Esophagus squamous epithelium (tissue), 5 donors: ENCODE measurements around the gene RGS9. TPM values are rescaled to one million over a fixed set of nuclear protein-coding genes. Genes with fewer than 3 reads are reported as not detected.
"Not testable (repeated sequence)": the region's sequence is repeated elsewhere in the genome, so short reads cannot be mapped to it uniquely, and the experiment has no call there.

Source experiments
- DNase-seq: peaks from one replicate; lab custom pipeline; 2025; lab: John Stamatoyannopoulos, UW
- H3K27ac ChIP-seq, 4 donors: fragments of 200-600 bp; sonication (generic); one replicate each; pipeline ENCODE4 v1.5.1; 2016 to 2019; ENCODE audit warnings: mild to moderate bottlenecking in 1 of 4
- H3K27me3 ChIP-seq, 4 donors: fragments of 200-600 bp; sonication (generic); 1 replicate in 3 of 4; 2 replicates in 1 of 4; pipeline versions ENCODE4 v1.5.1 to v1.6.0; 2017 to 2021; ENCODE audit warnings: antibody characterized with exemption in 1 of 4
- H3K36me3 ChIP-seq, 3 donors: fragments of 200-600 bp; sonication (generic); one replicate each; pipeline ENCODE4 v1.5.1; 2016 to 2019
- H3K4me1 ChIP-seq, 3 donors: fragments of 200-600 bp; sonication (generic); one replicate each; pipeline ENCODE4 v1.5.1; 2017 to 2019
- H3K4me3 ChIP-seq, 4 donors: fragments of 200-600 bp; sonication (generic); 1 replicate in 3 of 4; 2 replicates in 1 of 4; pipeline ENCODE4 v1.5.1; 2016 to 2019; ENCODE audit warnings: mild to moderate bottlenecking in 2 of 4, moderate library complexity in 1 of 4
- H3K9me3 ChIP-seq, 3 donors: fragments of 200-600 bp; sonication (generic); one replicate each; pipeline ENCODE4 v1.5.1; 2016 to 2019
- CTCF ChIP-seq, 6 experiments: fragments of 450-650 bp in 4 of 6; fragments of 200-600 bp in 2 of 6; sonication (generic) in 2 of 6; IDR thresholded peaks; one replicate each; pipeline ENCODE4 v1.5.1; 2016 to 2019; ENCODE audit warnings: antibody characterized with exemption in 6 of 6, mild to moderate bottlenecking in 4 of 6, moderate library complexity in 4 of 6
- POLR2A ChIP-seq, 4 donors: fragments of 450-650 bp; IDR thresholded peaks; one replicate each; pipeline ENCODE4 v1.6.1; 2017; ENCODE audit warnings: antibody characterized with exemption in 4 of 4, mild to moderate bottlenecking in 4 of 4, moderate library complexity in 3 of 4
- WGBS, 2 donors: methylation state at CpG; one replicate each; pipeline ENCODE4 v1.1.5; 2018; 5-methylcytosine and 5-hydroxymethylcytosine counted together
- intact Hi-C: fragments of 100-400 bp; cut with DNase I; formaldehyde crosslinking; loops from one replicate; pipeline ENCODE4 v1.15.0; 2022
- total RNA-seq, 4 donors: library from RNA; depleted of rRNA; stranded (reverse); fragments of >200 nt; gene quantifications; one replicate each; pipeline ENCODE4 v1.1.0, GENCODE V29; 2016
- donor health status: DM: yes; HTN: yes; CAD: no.

RGS9 gene
- total RNA-seq, 4 donors from 2014 or later: 0.45 to 8.1 (median 2.9) TPM

- no peaks in the 10 kb centered on the region for H3K27me3 ChIP-seq
- no peaks in the 10 kb centered on the region for H3K36me3 ChIP-seq
- H3K4me1 ChIP-seq: peaks cover 5 to 16% (median 7%) of the 10 kb centered on the region in 3 donors
- DNase-seq: no peak
- H3K4me3 ChIP-seq: no peak overlapping the region
- H3K9me3 ChIP-seq: no peaks in the 10 kb centered on the region
- TF ChIP-seq CTCF (IDR thresholded peaks at IDR 0.05): no peak
- WGBS, 2 donors: 84 to 92% methylated on average over 1 of the region's 1 CpG
- intact Hi-C loops: no loop called here
- no peak overlapping the region for H3K27ac ChIP-seq
Observed at GRCh38 chr17:65095465-65095864, 41.7 kb upstream of the RGS9 start.

- intact Hi-C loops: not testable (repeated sequence)
Observed at GRCh38 chr17:65096382-65096781, 40.8 kb upstream of the RGS9 start.

GRCh38 chr17:65097110-65097509 lies 40.1 kb upstream of the RGS9 start:
- no peak for DNase-seq
- Histone ChIP-seq H3K4me3 (no peak overlapping the region), H3K27me3 (no peaks in the 10 kb centered on the region), H3K36me3 (no peaks in the 10 kb centered on the region), H3K27ac (no peak overlapping the region), H3K4me1 (peaks cover 5 to 27% (median 14%) of the 10 kb centered on the region in 3 donors), H3K9me3 (no peaks in the 10 kb centered on the region)
- intact Hi-C loops: no loop called here
- TF ChIP-seq POLR2A (IDR thresholded peaks at IDR 0.05) (no peak), CTCF (IDR thresholded peaks at IDR 0.05) (no peak)
- 70 to 86% methylated on average over 2 of the region's 2 CpGs for WGBS, 2 donors

More at GRCh38 chr17:65096382-65096781, 40.8 kb upstream of the RGS9 start:
- not testable (repeated sequence) for H3K36me3 ChIP-seq, H3K9me3 ChIP-seq, H3K27ac ChIP-seq, H3K27me3 ChIP-seq, H3K4me3 ChIP-seq, DNase-seq
- H3K4me1 ChIP-seq: peaks cover 5 to 25% (median 13%) of the 10 kb centered on the region in 3 donors
- WGBS, 2 donors: 97 to 100% methylated on average over 1 to 2 of the region's 2 CpGs

DNA sequence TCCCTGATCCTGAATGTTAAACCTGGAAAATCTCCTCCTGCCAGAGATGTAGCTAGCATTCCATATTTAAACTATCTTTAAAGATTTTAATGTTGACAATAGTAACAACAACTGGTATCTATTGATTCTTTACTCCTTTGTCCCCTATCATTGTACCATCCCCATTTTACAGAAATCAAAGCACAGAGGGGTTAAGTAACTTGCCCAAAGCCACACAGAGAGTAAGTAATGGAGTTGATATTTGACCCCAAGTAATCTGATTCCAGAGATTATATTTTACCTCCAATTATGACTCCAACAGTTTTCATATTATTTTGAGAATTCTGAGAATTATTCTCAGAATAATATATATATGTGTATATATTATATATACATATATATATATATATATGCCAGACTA lies 37.7 kb upstream of the RGS9 start:
- no peaks in the 10 kb centered on the region for H3K9me3 ChIP-seq
- TF ChIP-seq POLR2A (IDR thresholded peaks at IDR 0.05) (no peak), CTCF (IDR thresholded peaks at IDR 0.05) (no peak)
- H3K4me3 ChIP-seq: no peak overlapping the region
- H3K27ac ChIP-seq: peak overlapping the region in 3 of 4 donors; percentile 39 to 84 (median 49)
- no peaks in the 10 kb centered on the region for H3K36me3 ChIP-seq
- no peak for DNase-seq
- H3K4me1 ChIP-seq: peaks cover 5 to 32% (median 14%) of the 10 kb centered on the region in 3 donors
- intact Hi-C loops: no loop called here
- H3K27me3 ChIP-seq: no peaks in the 10 kb centered on the region

DNA sequence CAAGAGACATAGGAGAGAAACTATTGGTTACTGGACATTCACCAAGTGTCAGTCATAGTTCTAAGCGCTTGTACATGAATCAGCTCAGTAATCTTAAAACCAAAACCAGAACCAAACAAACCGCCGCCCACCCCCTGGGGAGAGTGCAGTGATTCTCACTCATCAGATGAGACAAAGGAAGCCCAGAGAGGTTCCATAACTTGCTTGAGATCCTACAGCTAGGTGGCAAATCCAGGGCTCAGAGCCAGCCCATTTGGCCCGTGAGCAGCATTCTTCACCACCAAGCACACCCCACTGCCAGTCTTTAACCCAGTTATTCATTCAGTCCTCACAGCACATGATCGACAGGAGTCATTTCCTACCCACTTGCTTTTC lies 37.2 kb upstream of the RGS9 start:
- H3K27me3 ChIP-seq: no peaks in the 10 kb centered on the region
- 21 to 24% methylated on average over 5 of the region's 5 CpGs for WGBS, 2 donors
- TF ChIP-seq CTCF (IDR thresholded peaks at IDR 0.05): peak in 2 of 6 experiments; percentile 7 to 22
- TF ChIP-seq POLR2A (IDR thresholded peaks at IDR 0.05): no peak
- H3K36me3 ChIP-seq: no peaks in the 10 kb centered on the region
- intact Hi-C loops: loop anchor here (5.0 to 10.0 kb wide), 2 partner anchors 38 to 135 kb away; no protein-coding TSS in a partner anchor
- H3K4me3 ChIP-seq: peak overlapping the region; percentile 31 to 69 (median 52)
- peak overlapping the region; percentile 73 to 84 (median 80) for H3K27ac ChIP-seq
- no peaks in the 10 kb centered on the region for H3K9me3 ChIP-seq
- H3K4me1 ChIP-seq: peaks cover 5 to 32% (median 14%) of the 10 kb centered on the region in 3 donors
- DNase-seq: no peak
